ENCODE data around the gene TMEM207.
A peak's percentile ranks its signal among the peaks of the same experiment; 100 is the strongest.
"Not testable (repeated sequence)": the region's sequence is repeated elsewhere in the genome, so short reads cannot be mapped to it uniquely, and the experiment has no call there.

Gene TMEM207

GRCh38 chr3:190485830-190486532 is 36.3 kb upstream of the TMEM207 start:
- TF ChIP-seq, protein P1, sequence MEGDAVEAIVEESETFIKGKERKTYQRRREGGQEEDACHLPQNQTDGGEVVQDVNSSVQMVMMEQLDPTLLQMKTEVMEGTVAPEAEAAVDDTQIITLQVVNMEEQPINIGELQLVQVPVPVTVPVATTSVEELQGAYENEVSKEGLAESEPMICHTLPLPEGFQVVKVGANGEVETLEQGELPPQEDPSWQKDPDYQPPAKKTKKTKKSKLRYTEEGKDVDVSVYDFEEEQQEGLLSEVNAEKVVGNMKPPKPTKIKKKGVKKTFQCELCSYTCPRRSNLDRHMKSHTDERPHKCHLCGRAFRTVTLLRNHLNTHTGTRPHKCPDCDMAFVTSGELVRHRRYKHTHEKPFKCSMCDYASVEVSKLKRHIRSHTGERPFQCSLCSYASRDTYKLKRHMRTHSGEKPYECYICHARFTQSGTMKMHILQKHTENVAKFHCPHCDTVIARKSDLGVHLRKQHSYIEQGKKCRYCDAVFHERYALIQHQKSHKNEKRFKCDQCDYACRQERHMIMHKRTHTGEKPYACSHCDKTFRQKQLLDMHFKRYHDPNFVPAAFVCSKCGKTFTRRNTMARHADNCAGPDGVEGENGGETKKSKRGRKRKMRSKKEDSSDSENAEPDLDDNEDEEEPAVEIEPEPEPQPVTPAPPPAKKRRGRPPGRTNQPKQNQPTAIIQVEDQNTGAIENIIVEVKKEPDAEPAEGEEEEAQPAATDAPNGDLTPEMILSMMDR (conservative IDR thresholded peaks at IDR 0.05; ENCODE audit: control insufficient read depth, insufficient read depth, low read depth, low read length) = no peak
- H3K4me3 ChIP-seq (ENCODE audit: control insufficient read depth, low read depth, low read length) = no peak overlapping the region
- DNase-seq (ENCODE audit: low read depth) = peak; percentile 20

DNA sequence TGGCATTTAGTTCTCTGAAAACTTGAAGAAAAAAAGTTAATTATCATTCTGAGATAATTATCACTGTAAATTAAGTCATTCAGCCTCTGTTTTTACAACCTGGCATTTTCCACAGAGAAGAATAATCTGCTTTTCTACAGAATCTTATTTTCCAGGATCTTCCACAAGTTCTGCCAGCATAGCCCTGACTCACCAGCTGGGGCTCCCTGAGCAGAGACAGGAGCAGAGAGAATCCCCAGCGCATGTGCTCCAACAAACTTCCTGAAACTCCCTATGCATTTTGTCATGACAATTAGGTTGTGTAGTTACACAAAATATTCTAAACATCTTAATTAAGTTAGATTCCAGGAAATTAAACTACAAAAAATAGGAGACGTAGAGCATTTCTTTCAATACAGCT is 32.1 kb upstream of the TMEM207 start:
- no peak overlapping the region for H3K4me3 ChIP-seq (ENCODE audit: control insufficient read depth, low read depth, low read length)
- TF ChIP-seq, protein P1 (conservative IDR thresholded peaks at IDR 0.05; ENCODE audit: control insufficient read depth, insufficient read depth, low read depth, low read length) = peak; percentile 15
- peak; percentile 39 for DNase-seq (ENCODE audit: low read depth)

- H3K4me3 ChIP-seq (ENCODE audit: control insufficient read depth, low read depth, low read length); DNase-seq (ENCODE audit: low read depth): not testable (repeated sequence)
Observed at GRCh38 chr3:190473261-190473660, 23.6 kb upstream of the TMEM207 start.

DNA sequence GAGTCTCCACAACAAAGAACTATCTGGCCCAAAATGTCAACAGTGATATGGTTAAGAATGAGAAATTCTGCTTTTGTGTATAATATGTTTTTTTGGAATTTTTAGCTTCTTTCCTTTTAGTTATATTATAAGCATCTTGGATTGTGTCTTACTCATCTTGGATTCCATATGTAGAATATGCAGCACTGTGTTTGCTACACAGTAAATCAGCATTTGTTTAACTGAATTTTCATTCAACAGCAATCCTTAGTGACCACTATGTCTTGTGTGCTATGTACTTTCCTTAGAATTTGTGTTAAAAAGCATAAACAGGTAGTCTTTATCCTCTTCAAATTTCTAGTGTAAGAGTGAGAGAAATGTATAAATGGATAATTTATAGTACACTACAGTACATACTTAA is 18.2 kb upstream of the TMEM207 start:
- no peak overlapping the region for H3K4me3 ChIP-seq (ENCODE audit: control insufficient read depth, low read depth, low read length)
- no peak for DNase-seq (ENCODE audit: low read depth)
- TF ChIP-seq, protein P1 (conservative IDR thresholded peaks at IDR 0.05; ENCODE audit: control insufficient read depth, insufficient read depth, low read depth, low read length) = no peak

DNA sequence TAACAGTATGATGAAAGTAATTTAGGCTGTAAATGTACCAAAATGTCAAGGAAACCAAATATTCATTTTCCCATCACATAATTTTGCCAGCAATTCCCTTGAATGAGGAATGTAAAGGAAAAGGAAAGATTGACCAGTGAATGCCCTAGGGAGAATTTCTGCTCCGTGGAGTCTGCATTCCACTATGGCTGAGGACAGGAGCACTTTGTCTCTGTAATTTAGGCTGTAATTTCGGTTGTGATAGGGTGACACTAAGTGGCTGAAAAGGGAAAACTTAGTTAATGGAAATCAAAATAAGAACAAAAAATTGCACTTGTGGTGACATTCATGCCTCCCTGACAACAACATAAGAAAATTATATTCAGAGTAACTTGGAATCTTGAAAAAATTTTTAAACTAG is 8.3 kb upstream of the TMEM207 start:
- H3K4me3 ChIP-seq (ENCODE audit: control insufficient read depth, low read depth, low read length) = no peak overlapping the region
- TF ChIP-seq, protein P1 (conservative IDR thresholded peaks at IDR 0.05; ENCODE audit: control insufficient read depth, insufficient read depth, low read depth, low read length) = no peak
- no peak for DNase-seq (ENCODE audit: low read depth)

DNA sequence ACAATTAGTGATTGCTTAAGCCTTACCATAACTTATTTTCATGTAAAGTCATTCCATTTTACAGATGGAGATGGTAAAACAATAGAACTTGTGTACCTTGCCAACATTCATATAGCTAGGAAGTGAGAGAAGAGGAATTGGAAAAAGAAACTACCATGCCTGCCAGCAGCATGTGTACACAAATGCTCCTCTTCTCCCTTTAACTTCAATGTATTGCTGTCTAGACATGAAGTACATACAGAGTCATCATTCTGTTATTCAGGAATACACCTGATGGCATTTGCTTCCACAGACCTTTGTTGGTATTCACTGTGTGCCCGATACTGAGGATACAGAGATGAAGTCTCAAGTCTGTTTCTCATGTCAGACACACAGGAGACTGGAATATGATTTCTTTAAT is 7.1 kb upstream of the TMEM207 start:
- DNase-seq (ENCODE audit: low read depth) = no peak
- TF ChIP-seq, protein P1 (conservative IDR thresholded peaks at IDR 0.05; ENCODE audit: control insufficient read depth, insufficient read depth, low read depth, low read length) = no peak
- no peak overlapping the region for H3K4me3 ChIP-seq (ENCODE audit: control insufficient read depth, low read depth, low read length)

DNA sequence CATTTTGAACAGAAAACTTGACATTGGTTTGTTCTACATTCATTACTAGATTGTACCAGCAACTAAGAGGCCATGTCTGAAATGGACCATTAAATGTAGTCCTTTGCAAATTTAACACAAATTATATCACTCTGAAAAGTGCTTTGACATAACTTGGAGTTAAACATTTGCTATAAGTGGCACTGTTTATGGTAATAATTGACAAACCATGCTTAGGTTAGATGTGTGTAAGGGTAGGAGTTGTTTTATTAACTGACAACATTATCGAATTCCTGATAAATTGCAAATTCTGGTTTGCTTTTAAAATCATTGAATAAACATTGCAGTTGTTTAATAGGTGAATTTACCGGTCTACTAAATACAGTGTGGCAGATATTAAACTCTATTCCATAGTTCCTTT is 6.1 kb upstream of the TMEM207 start:
- no peak for DNase-seq (ENCODE audit: low read depth)
- H3K4me3 ChIP-seq (ENCODE audit: control insufficient read depth, low read depth, low read length) = no peak overlapping the region
- TF ChIP-seq, protein P1 (conservative IDR thresholded peaks at IDR 0.05; ENCODE audit: control insufficient read depth, insufficient read depth, low read depth, low read length) = no peak
